HPDE6-E6E7 (cell line): ENCODE measurements around the gene TFAP2A.

Source experiments
- DNase-seq: peaks from one replicate; pipeline ENCODE4 v3.0.0; 2011; ENCODE audit warnings: missing footprints; ENCODE audit errors: extremely low spot score

Gene TFAP2A

GRCh38 chr6:10412461-10413261 lies 2.2 kb downstream of the TFAP2A start:
- no peak for DNase-seq

GRCh38 chr6:10411971-10412460 lies 2.9 kb downstream of the TFAP2A start:
- no peak for DNase-seq

- no peak for DNase-seq
Measured at GRCh38 chr6:10411131-10411970, 3.5 kb downstream of the TFAP2A start.

- no peak for DNase-seq
Measured at GRCh38 chr6:10410207-10411050, 4.4 kb downstream of the TFAP2A start.

- no peak for DNase-seq
Measured at GRCh38 chr6:10409731-10410206, 5.1 kb downstream of the TFAP2A start.

GRCh38 chr6:10409233-10409721 lies 5.6 kb downstream of the TFAP2A start:
- no peak for DNase-seq

- no peak for DNase-seq
Measured at GRCh38 chr6:10408457-10408856, 6.4 kb downstream of the TFAP2A start.

GRCh38 chr6:10407674-10408054 lies 7.2 kb downstream of the TFAP2A start:
- DNase-seq, result no peak

GRCh38 chr6:10407018-10407673 lies 7.7 kb downstream of the TFAP2A start:
- DNase-seq, result no peak

GRCh38 chr6:10406556-10406955 lies 8.3 kb downstream of the TFAP2A start:
- DNase-seq, result no peak

GRCh38 chr6:10405513-10405900 lies 9.4 kb downstream of the TFAP2A start:
- DNase-seq, result no peak

GRCh38 chr6:10404799-10405512 lies 9.9 kb downstream of the TFAP2A start:
- DNase-seq, result no peak

GRCh38 chr6:10404107-10404798 lies 10.6 kb downstream of the TFAP2A start:
- DNase-seq, result peak; percentile 81

- peak; percentile 83 for DNase-seq
Measured at GRCh38 chr6:10403385-10404106, 11.3 kb downstream of the TFAP2A start.

GRCh38 chr6:10402648-10403311 lies 12.1 kb downstream of the TFAP2A start:
- DNase-seq, result no peak

- DNase-seq, result no peak
Measured at GRCh38 chr6:10401632-10402223, 13.1 kb downstream of the TFAP2A start.

GRCh38 chr6:10401004-10401536 lies 13.8 kb downstream of the TFAP2A start:
- DNase-seq, result no peak

GRCh38 chr6:10400330-10400729 lies 14.5 kb downstream of the TFAP2A start:
- peak; percentile 60 for DNase-seq
